ENCODE results near the gene LCN6. TPM values are rescaled to one million over a fixed set of nuclear protein-coding genes. Genes with fewer than 3 reads are reported as not detected.
A peak's percentile ranks its signal among the peaks of the same experiment; 100 is the strongest.

LCN6 gene
- total RNA-seq, 1 donor from 2014 or later = not detected

- Mint-ChIP-seq H3K4me1 (peaks cover 26% of the 10 kb centered on the region), H3K27ac (no peak overlapping the region), H3K36me3 (peaks cover 14% of the 10 kb centered on the region), H3K9me3 (no peaks in the 10 kb centered on the region), H3K4me3 (peak overlapping the region; percentile 76), H3K27me3 (ENCODE audit: insufficient read depth, low read depth) (peaks cover 18% of the 10 kb centered on the region)
- peaks cover 31% of the 10 kb centered on the region for H3F3A ChIP-seq (ENCODE audit: low read depth)
- no peaks in the 10 kb centered on the region for H3K36me3 ChIP-seq
- DNase-seq (ENCODE audit: low spot score) = no peak
- peaks cover 17% of the 10 kb centered on the region for H3K27me3 ChIP-seq
- H2AFZ ChIP-seq (replicated peaks) = no peak overlapping the region
- H3K4me3 ChIP-seq = peak overlapping the region; percentile 89
- TF ChIP-seq CTCF (IDR thresholded peaks at IDR 0.05) (no peak), EZH2 (IDR thresholded peaks at IDR 0.05) (no peak), EZH2phosphoT487 (IDR thresholded peaks at IDR 0.05) (no peak)
- no peak overlapping the region for H3K27ac ChIP-seq
- peaks cover 43% of the 10 kb centered on the region for H3K79me2 ChIP-seq (ENCODE audit: low read depth)
- H3K9me3 ChIP-seq (ENCODE audit: low read depth) = no peaks in the 10 kb centered on the region
- peak overlapping the region; percentile 82 for H3K4me2 ChIP-seq
- no peak overlapping the region for H3K9ac ChIP-seq
- peaks cover 37% of the 10 kb centered on the region for H4K20me1 ChIP-seq (ENCODE audit: low read depth)
- H3K4me1 ChIP-seq = peaks cover 9% of the 10 kb centered on the region
Observed at GRCh38 chr9:136729144-136729543, 19.2 kb downstream of the LCN6 start.

GRCh38 chr9:136728548-136729123, 19.7 kb downstream of the LCN6 start:
- H3K4me1 Mint-ChIP-seq = peaks cover 27% of the 10 kb centered on the region
- Histone ChIP-seq H3K4me3 (peak overlapping the region; percentile 89), H3K27ac (no peak overlapping the region), H3K79me2 (ENCODE audit: low read depth) (peaks cover 43% of the 10 kb centered on the region), H3K4me2 (peak overlapping the region; percentile 82), H3K4me1 (peaks cover 9% of the 10 kb centered on the region), H3K27me3 (peaks cover 17% of the 10 kb centered on the region), H3K9me3 (ENCODE audit: low read depth) (no peaks in the 10 kb centered on the region), H4K20me1 (ENCODE audit: low read depth) (peaks cover 42% of the 10 kb centered on the region), H3K9ac (no peak overlapping the region), H3F3A (ENCODE audit: low read depth) (peaks cover 36% of the 10 kb centered on the region), H3K36me3 (no peaks in the 10 kb centered on the region), H2AFZ (replicated peaks) (peak overlapping the region; percentile 85)
- peak overlapping the region; percentile 76 for H3K4me3 Mint-ChIP-seq
- peaks cover 16% of the 10 kb centered on the region for H3K27me3 Mint-ChIP-seq (ENCODE audit: insufficient read depth, low read depth)
- H3K9me3 Mint-ChIP-seq = no peaks in the 10 kb centered on the region
- TF ChIP-seq EZH2phosphoT487 (IDR thresholded peaks at IDR 0.05) (no peak), CTCF (IDR thresholded peaks at IDR 0.05) (no peak), EZH2 (IDR thresholded peaks at IDR 0.05) (no peak)
- peak; percentile 75 for DNase-seq (ENCODE audit: low spot score)
- H3K36me3 Mint-ChIP-seq = peaks cover 18% of the 10 kb centered on the region
- no peak overlapping the region for H3K27ac Mint-ChIP-seq

GRCh38 chr9:136728080-136728547, 20.2 kb downstream of the LCN6 start:
- Mint-ChIP-seq H3K9me3 (no peaks in the 10 kb centered on the region), H3K27me3 (ENCODE audit: insufficient read depth, low read depth) (peaks cover 13% of the 10 kb centered on the region), H3K4me1 (peaks cover 27% of the 10 kb centered on the region), H3K4me3 (peak overlapping the region; percentile 77), H3K27ac (no peak overlapping the region), H3K36me3 (peaks cover 19% of the 10 kb centered on the region)
- H3K27me3 ChIP-seq = peaks cover 17% of the 10 kb centered on the region
- H3K4me2 ChIP-seq = peak overlapping the region; percentile 82
- H3K36me3 ChIP-seq = no peaks in the 10 kb centered on the region
- H3K9ac ChIP-seq = peak overlapping the region; percentile 88
- DNase-seq (ENCODE audit: low spot score) = peak; percentile 93
- peaks cover 9% of the 10 kb centered on the region for H3K4me1 ChIP-seq
- H3K27ac ChIP-seq = no peak overlapping the region
- H3F3A ChIP-seq (ENCODE audit: low read depth) = peaks cover 40% of the 10 kb centered on the region
- peaks cover 47% of the 10 kb centered on the region for H4K20me1 ChIP-seq (ENCODE audit: low read depth)
- no peaks in the 10 kb centered on the region for H3K9me3 ChIP-seq (ENCODE audit: low read depth)
- TF ChIP-seq CTCF (IDR thresholded peaks at IDR 0.05) = peak; percentile 91
- TF ChIP-seq EZH2phosphoT487 (IDR thresholded peaks at IDR 0.05) = no peak
- no peak for TF ChIP-seq EZH2 (IDR thresholded peaks at IDR 0.05)
- peak overlapping the region; percentile 89 for H3K4me3 ChIP-seq
- H3K79me2 ChIP-seq (ENCODE audit: low read depth) = peaks cover 43% of the 10 kb centered on the region
- H2AFZ ChIP-seq (replicated peaks) = peak overlapping the region; percentile 85
